Hematopoietic multipotent progenitor cell treated with erythropoietin and hydrocortisone succinate and interleukin-3 and kit ligand, for 4 days (in vitro differentiated cells): Measurements from ENCODE around the gene TVP23A.
A peak's percentile ranks its signal among the peaks of the same experiment; 100 is the strongest.
"Not testable (repeated sequence)": the region's sequence is repeated elsewhere in the genome, so short reads cannot be mapped to it uniquely, and the experiment has no call there.

Experiments used
- DNase-seq: peaks from one replicate; pipeline ENCODE4 v3.0.0-alpha.2; 2015

Gene TVP23A

GRCh38 chr16:10835281-10835931 lies 16.8 kb upstream of the TVP23A start:
- DNase-seq: no peak

GRCh38 chr16:10834766-10835165 lies 16.2 kb upstream of the TVP23A start:
- no peak for DNase-seq

- DNase-seq: no peak
Observed at GRCh38 chr16:10834130-10834529, 15.5 kb upstream of the TVP23A start.

GRCh38 chr16:10833271-10833670 lies 14.7 kb upstream of the TVP23A start:
- DNase-seq: no peak

GRCh38 chr16:10831894-10832886 lies 13.6 kb upstream of the TVP23A start:
- no peak for DNase-seq

GRCh38 chr16:10830240-10830639 lies 11.6 kb upstream of the TVP23A start:
- DNase-seq: not testable (repeated sequence)

GRCh38 chr16:10829390-10830098 lies 10.9 kb upstream of the TVP23A start:
- not testable (repeated sequence) for DNase-seq

- DNase-seq: peak; percentile 57
Observed at GRCh38 chr16:10828851-10829366, 10.3 kb upstream of the TVP23A start.

- DNase-seq: no peak
Observed at GRCh38 chr16:10827691-10828341, 9.2 kb upstream of the TVP23A start.

- no peak for DNase-seq
Observed at GRCh38 chr16:10824111-10824893, 5.7 kb upstream of the TVP23A start.

- DNase-seq: no peak
Observed at GRCh38 chr16:10822702-10823101, 4.1 kb upstream of the TVP23A start.

GRCh38 chr16:10820546-10820945 lies 2.0 kb upstream of the TVP23A start:
- DNase-seq: no peak

- DNase-seq: no peak
Observed at GRCh38 chr16:10817514-10817913, 1.1 kb downstream of the TVP23A start.

GRCh38 chr16:10813099-10813455 lies 5.5 kb downstream of the TVP23A start:
- no peak for DNase-seq

GRCh38 chr16:10812312-10813098 lies 6.1 kb downstream of the TVP23A start:
- DNase-seq: no peak

- no peak for DNase-seq
Observed at GRCh38 chr16:10809706-10810105, 8.9 kb downstream of the TVP23A start.

- no peak for DNase-seq
Observed at GRCh38 chr16:10808850-10809249, 9.7 kb downstream of the TVP23A start.

- DNase-seq: no peak
Observed at GRCh38 chr16:10808218-10808617, 10.4 kb downstream of the TVP23A start.

GRCh38 chr16:10806698-10807097 lies 11.9 kb downstream of the TVP23A start:
- DNase-seq: peak; percentile 19

- no peak for DNase-seq
Observed at GRCh38 chr16:10805334-10805733, 13.3 kb downstream of the TVP23A start.

- DNase-seq: no peak
Observed at GRCh38 chr16:10799736-10800135, 18.9 kb downstream of the TVP23A start.
